Fibroblast of mammary gland (primary cell): Measurements from ENCODE around the gene ROBO3.

Experiments
- DNase-seq: peaks from one replicate; pipeline ENCODE4 v3.0.0-alpha.2; 2010; ENCODE audit warnings: low read depth
- H3K4me3 ChIP-seq: 2 replicates; pipeline ENCODE4 v1.5.1; 2011; ENCODE audit warnings: low read depth, mild to moderate bottlenecking, low read length, moderate library complexity; ENCODE audit not compliant: control insufficient read depth
- CTCF ChIP-seq: conservative IDR thresholded peaks from 2 replicates; pipeline ENCODE4 v1.5.1; 2011; ENCODE audit warnings: low read depth, low read length, inconsistent platforms; ENCODE audit not compliant: control insufficient read depth, insufficient read depth

Gene ROBO3

GRCh38 chr11:124838805-124839127 lies 26.5 kb upstream of the ROBO3 start:
- no peak overlapping the region for H3K4me3 ChIP-seq
- TF ChIP-seq CTCF: no peak
- no peak for DNase-seq

GRCh38 chr11:124839128-124839971 lies 25.9 kb upstream of the ROBO3 start:
- DNase-seq: no peak
- no peak for TF ChIP-seq CTCF
- peak overlapping the region; percentile 6 for H3K4me3 ChIP-seq

GRCh38 chr11:124839972-124840621 lies 25.1 kb upstream of the ROBO3 start:
- TF ChIP-seq CTCF: no peak
- no peak for DNase-seq
- H3K4me3 ChIP-seq: no peak overlapping the region

GRCh38 chr11:124840666-124841065 lies 24.6 kb upstream of the ROBO3 start:
- TF ChIP-seq CTCF: no peak
- no peak for DNase-seq
- H3K4me3 ChIP-seq: no peak overlapping the region

GRCh38 chr11:124841201-124841600 lies 24.0 kb upstream of the ROBO3 start:
- H3K4me3 ChIP-seq: no peak overlapping the region
- DNase-seq: no peak
- TF ChIP-seq CTCF: no peak

GRCh38 chr11:124841840-124842239 lies 23.4 kb upstream of the ROBO3 start:
- no peak for TF ChIP-seq CTCF
- DNase-seq: no peak

More at GRCh38 chr11:124841840-124842239, 23.4 kb upstream of the ROBO3 start:
- no peak overlapping the region for H3K4me3 ChIP-seq
